MM.1S (cell line): ENCODE results near the gene AP1B1.
"Not testable (repeated sequence)": the region's sequence is repeated elsewhere in the genome, so short reads cannot be mapped to it uniquely, and the experiment has no call there.

ENCODE experiments used
- DNase-seq: peaks from one replicate; pipeline ENCODE4 v3.0.0-alpha.2; 2015
- H2AFZ ChIP-seq: fragments of 300-600 bp; sonication (generic); 2 replicates; pipeline ENCODE4 v1.6.0; 2016; ENCODE audit warnings: antibody characterized with exemption, low read length
- H3F3A ChIP-seq: fragments of 300-600 bp; sonication (generic); 2 replicates; pipeline ENCODE4 v1.6.1; 2016; ENCODE audit warnings: mild to moderate bottlenecking, antibody characterized with exemption, low read length, moderate library complexity, mixed read lengths; ENCODE audit not compliant: insufficient read depth
- H3K27ac ChIP-seq: fragments of 300-600 bp; sonication (generic); 2 replicates; pipeline ENCODE4 v1.5.1; 2016; ENCODE audit warnings: mild to moderate bottlenecking, low read length
- H3K27me3 ChIP-seq: fragments of 300-600 bp; sonication (generic); replicated peaks from 2 replicates; pipeline ENCODE4 v1.6.0; 2016; ENCODE audit warnings: low read length; ENCODE audit not compliant: insufficient read depth
- H3K36me3 ChIP-seq: fragments of 300-600 bp; sonication (generic); replicated peaks from 2 replicates; pipeline ENCODE4 v1.6.1; 2016; ENCODE audit warnings: mild to moderate bottlenecking, low read length, mixed read lengths; ENCODE audit not compliant: insufficient read depth
- H3K4me1 ChIP-seq: fragments of 300-600 bp; sonication (generic); 2 replicates; pipeline ENCODE4 v1.6.1; 2016; ENCODE audit warnings: low read length, mixed read lengths
- H3K4me2 ChIP-seq: fragments of 300-600 bp; sonication (generic); 2 replicates; pipeline ENCODE4 v1.6.0; 2016; ENCODE audit warnings: low read depth, low read length
- H3K4me3 ChIP-seq: fragments of 300-600 bp; sonication (generic); 2 replicates; pipeline ENCODE4 v1.5.1; 2016; ENCODE audit warnings: low read length, mixed read lengths
- H3K79me2 ChIP-seq: fragments of 300-600 bp; sonication (generic); 2 replicates; pipeline ENCODE4 v1.6.1; 2016; ENCODE audit warnings: mixed run types, low read length, mixed read lengths
- H3K9ac ChIP-seq: fragments of 300-600 bp; sonication (generic); 2 replicates; pipeline ENCODE4 v1.6.1; 2016; ENCODE audit warnings: low read length, mixed read lengths
- H3K9me2 ChIP-seq: fragments of 300-600 bp; sonication (generic); replicated peaks from 2 replicates; pipeline ENCODE4 v1.6.1; 2016; ENCODE audit warnings: mild to moderate bottlenecking, low read length, mixed read lengths; ENCODE audit not compliant: insufficient read depth
- H3K9me3 ChIP-seq: fragments of 300-600 bp; sonication (generic); replicated peaks from 2 replicates; pipeline ENCODE4 v1.6.1; 2016; ENCODE audit warnings: mild to moderate bottlenecking, low read length, mixed read lengths; ENCODE audit not compliant: insufficient read depth
- H4K20me1 ChIP-seq: fragments of 300-600 bp; sonication (generic); 2 replicates; pipeline ENCODE4 v1.6.1; 2016; ENCODE audit warnings: mild to moderate bottlenecking, low read length, moderate library complexity, mixed read lengths; ENCODE audit not compliant: insufficient read depth
- EZH2 ChIP-seq: fragments of 300-600 bp; sonication (generic); optimal IDR thresholded peaks from 2 replicates; pipeline ENCODE3; 2017; ENCODE audit warnings: low read depth, mild to moderate bottlenecking, antibody characterized with exemption, low read length, mixed read lengths
- TF ChIP-seq, protein P1 (sequence below): fragments of 300-600 bp; sonication (generic); IDR thresholded peaks from 2 replicates; pipeline ENCODE4 v1.5.1; 2016; ENCODE audit warnings: antibody characterized with exemption, low read length, mixed read lengths

AP1B1 gene

DNA sequence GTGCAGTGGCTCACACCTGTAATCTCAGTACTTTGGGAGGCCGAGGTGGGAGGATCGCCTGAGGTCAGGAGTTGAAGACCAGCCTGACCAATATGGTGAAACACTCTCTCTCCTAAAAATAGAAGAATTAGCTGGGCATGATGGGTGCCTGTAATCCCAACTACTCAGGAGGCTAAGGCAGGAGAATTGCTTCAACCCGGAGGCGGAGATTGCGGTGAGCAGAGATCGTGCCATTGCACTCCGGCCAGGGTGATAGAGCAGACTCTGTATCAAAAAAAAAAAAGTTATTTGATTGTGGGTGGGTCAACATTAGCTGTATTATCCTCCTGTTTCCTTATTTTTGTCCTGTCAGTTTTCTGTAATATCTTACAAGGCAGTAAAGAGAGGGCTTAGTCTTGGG, 38.1 kb upstream of the AP1B1 start:
- no peak overlapping the region for H3K4me3 ChIP-seq
- H3K27ac ChIP-seq: no peak overlapping the region
- H3K9me3 ChIP-seq: no peaks in the 10 kb centered on the region
- no peaks in the 10 kb centered on the region for H3K27me3 ChIP-seq
- H3F3A ChIP-seq: no peaks in the 10 kb centered on the region
- no peaks in the 10 kb centered on the region for H3K36me3 ChIP-seq
- no peak overlapping the region for H2AFZ ChIP-seq
- H3K9me2 ChIP-seq: no peaks in the 10 kb centered on the region
- TF ChIP-seq, protein P1, sequence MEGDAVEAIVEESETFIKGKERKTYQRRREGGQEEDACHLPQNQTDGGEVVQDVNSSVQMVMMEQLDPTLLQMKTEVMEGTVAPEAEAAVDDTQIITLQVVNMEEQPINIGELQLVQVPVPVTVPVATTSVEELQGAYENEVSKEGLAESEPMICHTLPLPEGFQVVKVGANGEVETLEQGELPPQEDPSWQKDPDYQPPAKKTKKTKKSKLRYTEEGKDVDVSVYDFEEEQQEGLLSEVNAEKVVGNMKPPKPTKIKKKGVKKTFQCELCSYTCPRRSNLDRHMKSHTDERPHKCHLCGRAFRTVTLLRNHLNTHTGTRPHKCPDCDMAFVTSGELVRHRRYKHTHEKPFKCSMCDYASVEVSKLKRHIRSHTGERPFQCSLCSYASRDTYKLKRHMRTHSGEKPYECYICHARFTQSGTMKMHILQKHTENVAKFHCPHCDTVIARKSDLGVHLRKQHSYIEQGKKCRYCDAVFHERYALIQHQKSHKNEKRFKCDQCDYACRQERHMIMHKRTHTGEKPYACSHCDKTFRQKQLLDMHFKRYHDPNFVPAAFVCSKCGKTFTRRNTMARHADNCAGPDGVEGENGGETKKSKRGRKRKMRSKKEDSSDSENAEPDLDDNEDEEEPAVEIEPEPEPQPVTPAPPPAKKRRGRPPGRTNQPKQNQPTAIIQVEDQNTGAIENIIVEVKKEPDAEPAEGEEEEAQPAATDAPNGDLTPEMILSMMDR: no peak
- TF ChIP-seq EZH2: no peak
- no peak overlapping the region for H3K9ac ChIP-seq
- H3K79me2 ChIP-seq: no peaks in the 10 kb centered on the region
- DNase-seq: no peak
- no peaks in the 10 kb centered on the region for H3K4me1 ChIP-seq
- no peak overlapping the region for H3K4me2 ChIP-seq
- H4K20me1 ChIP-seq: no peaks in the 10 kb centered on the region

DNA sequence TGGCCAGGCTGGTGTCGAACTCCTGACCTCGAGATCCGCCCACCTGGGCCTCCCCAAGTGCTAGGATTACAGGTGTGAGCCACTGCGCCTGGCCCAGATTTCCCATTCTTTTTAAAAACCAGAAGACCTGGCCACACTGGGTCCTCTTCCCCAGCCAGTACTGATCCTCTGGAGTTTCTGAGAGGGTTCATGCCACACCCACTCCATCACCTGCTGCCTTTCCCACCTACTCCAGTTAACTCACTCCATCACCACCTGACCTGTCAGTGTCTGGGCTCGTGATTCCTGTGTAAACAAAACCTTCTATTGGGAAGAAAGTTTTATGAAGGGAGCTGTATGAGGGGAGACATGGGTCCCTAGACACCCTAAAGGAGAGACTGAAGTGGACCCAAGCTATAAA, 30.3 kb upstream of the AP1B1 start:
- not testable (repeated sequence) for H3K9ac ChIP-seq

DNA sequence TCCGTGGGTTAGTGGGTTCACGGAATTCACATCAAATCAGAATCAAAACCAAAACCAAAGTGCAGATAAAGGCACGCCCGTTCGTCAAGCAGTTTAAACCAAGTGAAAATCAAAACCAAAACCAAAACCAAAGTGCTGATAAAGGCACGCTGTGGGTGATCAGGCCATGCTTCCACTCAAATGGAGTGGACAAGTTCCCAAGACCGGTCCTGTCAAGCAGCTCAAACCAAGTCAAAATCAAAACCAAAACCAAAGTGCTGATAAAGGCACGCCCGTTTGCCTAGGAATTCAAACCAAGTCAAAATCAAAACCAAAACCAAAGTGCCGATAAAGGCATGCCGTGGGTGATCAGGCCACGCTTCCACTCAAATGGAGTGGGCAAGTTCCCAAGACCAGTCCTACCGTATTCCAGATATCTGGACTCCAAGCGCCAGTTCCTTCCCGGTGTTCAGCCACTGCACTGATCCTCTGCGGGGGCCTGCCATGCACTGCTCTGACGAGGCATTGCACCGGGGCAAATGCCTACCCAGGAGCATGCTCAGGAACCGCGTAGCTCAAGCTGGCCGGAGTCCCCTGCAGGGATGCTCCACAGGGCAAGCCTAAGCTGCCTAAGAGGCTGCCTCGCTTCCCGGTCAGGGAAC, 26.7 kb upstream of the AP1B1 start:
- not testable (repeated sequence) for H3K9me3 ChIP-seq, H3K79me2 ChIP-seq, H3K36me3 ChIP-seq, H3K9me2 ChIP-seq, H3K27me3 ChIP-seq, H4K20me1 ChIP-seq
- peaks cover 16% of the 10 kb centered on the region for H3F3A ChIP-seq
- peak overlapping the region; percentile 96 for H2AFZ ChIP-seq
- peak overlapping the region; percentile 69; the same call in 1 of the 2 replicates for H3K4me2 ChIP-seq
- peak; percentile 93 for DNase-seq
- peak overlapping the region; percentile 28; the same call in 1 of the 2 replicates for H3K9ac ChIP-seq
- H3K4me3 ChIP-seq: peak overlapping the region; percentile 61
- peaks cover 15% of the 10 kb centered on the region for H3K4me1 ChIP-seq
- H3K27ac ChIP-seq: peak overlapping the region; percentile 41; the same call in 1 of the 2 replicates

More for the DNA sequence above, 30.3 kb upstream of the AP1B1 start:
- H3K4me3 ChIP-seq, H3K27me3 ChIP-seq, H3K9me2 ChIP-seq, H3K79me2 ChIP-seq, H3K4me2 ChIP-seq, H3K27ac ChIP-seq, DNase-seq, H3K9me3 ChIP-seq, H4K20me1 ChIP-seq, H3K4me1 ChIP-seq, H3K36me3 ChIP-seq, H3F3A ChIP-seq, H2AFZ ChIP-seq: not testable (repeated sequence)

DNA sequence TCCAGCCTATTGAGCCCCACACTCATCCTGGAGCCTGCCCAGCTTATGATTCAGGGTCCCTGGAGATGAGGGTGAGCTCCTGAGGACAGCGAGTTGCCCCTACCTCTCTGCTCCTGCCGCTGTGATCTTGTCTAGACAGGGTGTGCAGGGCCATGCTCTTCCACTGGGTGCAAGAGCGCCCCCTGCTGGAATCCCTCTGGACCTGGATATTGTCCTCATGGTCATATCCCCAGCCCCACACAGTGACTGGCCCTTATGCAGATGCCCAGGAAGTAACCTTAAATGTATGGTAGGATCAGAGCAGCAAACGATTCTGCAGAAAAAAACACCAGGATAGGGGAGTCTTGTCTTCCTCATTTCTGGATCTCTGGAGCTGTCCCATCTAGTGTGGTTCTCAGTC, 24.4 kb upstream of the AP1B1 start:
- not testable (repeated sequence) for H3K9ac ChIP-seq, H3K4me2 ChIP-seq, DNase-seq, H3K36me3 ChIP-seq, H3K79me2 ChIP-seq, H3K9me2 ChIP-seq, H3K27ac ChIP-seq, H3K27me3 ChIP-seq, H3K9me3 ChIP-seq, H3K4me3 ChIP-seq, H4K20me1 ChIP-seq, H2AFZ ChIP-seq
- TF ChIP-seq, protein P1: peak; percentile 43
- H3K4me1 ChIP-seq: peaks cover 19% of the 10 kb centered on the region
- H3F3A ChIP-seq: peaks cover 16% of the 10 kb centered on the region

DNA sequence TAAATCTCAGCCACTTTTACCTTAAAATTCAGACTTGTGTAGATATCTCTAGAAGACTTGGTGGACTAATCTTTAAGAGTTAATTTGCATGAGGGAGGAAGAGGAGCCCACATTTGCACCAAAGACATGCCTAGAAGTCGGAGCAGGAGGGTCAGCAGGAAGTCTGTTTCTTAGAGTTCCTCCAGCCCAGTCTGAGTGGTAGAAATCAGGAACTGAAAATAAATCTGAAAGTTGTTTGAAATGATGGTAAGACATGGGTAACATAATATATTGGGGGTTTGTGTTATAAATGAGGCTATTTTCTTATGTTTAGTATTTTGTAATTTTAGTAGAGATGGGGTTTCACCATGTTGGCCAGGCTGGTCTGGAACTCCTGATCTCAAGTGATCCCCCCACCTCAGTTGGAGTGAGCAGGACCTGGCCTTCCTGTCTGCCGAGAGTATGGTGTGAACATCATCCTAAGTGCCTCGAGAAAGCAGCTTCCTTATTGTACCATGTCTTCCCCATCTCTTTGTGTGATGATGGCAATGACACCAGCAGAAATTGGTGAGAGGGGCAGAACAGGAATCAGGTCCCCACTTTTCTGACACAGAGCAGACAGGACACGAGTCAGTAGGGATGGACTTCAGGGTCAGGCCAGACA, 23.3 kb upstream of the AP1B1 start:
- Histone ChIP-seq H3F3A (peaks cover 16% of the 10 kb centered on the region), H3K4me1 (peaks cover 19% of the 10 kb centered on the region), H3K4me2 (peak overlapping the region; percentile 54), H3K4me3 (0 out of 2 replicates have a peak overlapping the region, but pooled peaks have one; percentile 11), H3K27ac (peak overlapping the region; percentile 26; the same call in 1 of the 2 replicates), H2AFZ (peak overlapping the region; percentile 36; the same call in 1 of the 2 replicates)
- not testable (repeated sequence) for H3K9ac ChIP-seq, H4K20me1 ChIP-seq, H3K9me2 ChIP-seq, H3K79me2 ChIP-seq, H3K36me3 ChIP-seq, H3K9me3 ChIP-seq, H3K27me3 ChIP-seq
- DNase-seq: peak; percentile 33
